ENCODE results near the gene TNF.

The TNF gene

GRCh38 chr6:31575335-31575901 lies at the start of gene TNF:
TNF (plus strand) TSS chr6:31575565; CDS start chr6:31575742, 177 bp downstream.
- peak; percentile 88 for DNase-seq

- DNase-seq, result no peak
These were observed 49.3 kb upstream of the TNF start for GRCh38 chr6:31525932-31526591.

- DNase-seq, result no peak
These were observed 47.0 kb upstream of the TNF start for GRCh38 chr6:31528307-31528777.

- DNase-seq, result no peak
These were observed 46.5 kb upstream of the TNF start, which contains the start of gene MCCD1 for GRCh38 chr6:31528821-31529328. MCCD1 (plus strand) TSS chr6:31528962; CDS start chr6:31529015, 53 bp downstream.

DNA sequence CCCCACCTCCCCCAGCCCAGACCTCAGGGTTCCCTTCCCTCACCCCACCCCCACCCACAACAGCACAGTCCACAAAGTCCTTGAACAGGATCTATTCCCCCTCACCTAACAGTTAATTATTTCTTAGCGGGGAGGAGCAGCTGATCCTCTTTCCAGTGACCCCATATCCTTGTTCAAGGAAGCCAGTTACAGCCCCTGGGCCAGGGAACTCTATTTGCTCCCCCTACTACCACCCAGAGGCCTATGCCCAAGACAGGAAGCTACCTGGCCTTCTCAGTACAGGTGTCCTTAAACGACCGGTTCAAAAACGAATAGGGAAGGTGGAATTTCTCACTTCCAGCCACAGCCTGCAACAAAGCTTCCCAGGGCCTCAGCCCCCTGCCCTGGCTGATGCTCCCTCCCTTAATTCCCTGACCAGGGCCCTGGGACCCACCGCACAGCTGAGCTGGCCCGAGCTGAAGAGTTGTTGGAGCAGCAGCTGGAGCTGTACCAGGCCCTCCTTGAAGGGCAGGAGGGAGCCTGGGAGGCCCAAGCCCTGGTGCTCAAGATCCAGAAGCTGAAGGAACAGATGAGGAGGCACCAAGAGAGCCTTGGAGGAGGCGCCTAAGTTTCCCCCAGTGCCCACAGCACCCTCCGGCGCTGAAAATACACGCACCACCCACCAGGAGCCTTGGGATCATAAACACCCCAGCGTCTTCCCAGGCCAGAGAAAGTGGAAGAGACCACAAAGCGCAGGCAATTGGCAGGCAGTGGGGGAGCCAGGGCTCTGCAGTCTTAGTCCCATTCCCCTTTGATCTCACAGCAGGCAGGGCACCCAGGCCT lies 45.8 kb upstream of the TNF start:
- no peak for DNase-seq

DNA sequence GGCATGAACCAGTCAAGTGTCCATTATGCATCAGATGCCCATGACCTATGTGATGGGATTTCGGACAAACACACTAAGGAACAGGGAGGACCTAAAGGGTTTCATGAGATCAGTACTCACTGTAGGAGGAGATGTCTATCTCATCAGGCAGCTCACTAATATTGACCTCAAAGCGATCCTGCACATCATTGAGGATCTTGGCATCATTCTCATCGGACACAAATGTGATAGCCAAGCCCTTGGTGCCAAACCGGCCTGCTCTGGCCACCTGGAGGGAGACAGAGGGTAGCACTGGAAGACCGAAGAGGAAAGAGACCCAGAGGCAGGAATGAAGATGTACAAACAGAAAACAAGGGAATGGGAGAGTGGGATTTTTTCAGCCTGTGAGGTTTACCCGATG lies 44.7 kb upstream of the TNF start:
- no peak for DNase-seq

DNA sequence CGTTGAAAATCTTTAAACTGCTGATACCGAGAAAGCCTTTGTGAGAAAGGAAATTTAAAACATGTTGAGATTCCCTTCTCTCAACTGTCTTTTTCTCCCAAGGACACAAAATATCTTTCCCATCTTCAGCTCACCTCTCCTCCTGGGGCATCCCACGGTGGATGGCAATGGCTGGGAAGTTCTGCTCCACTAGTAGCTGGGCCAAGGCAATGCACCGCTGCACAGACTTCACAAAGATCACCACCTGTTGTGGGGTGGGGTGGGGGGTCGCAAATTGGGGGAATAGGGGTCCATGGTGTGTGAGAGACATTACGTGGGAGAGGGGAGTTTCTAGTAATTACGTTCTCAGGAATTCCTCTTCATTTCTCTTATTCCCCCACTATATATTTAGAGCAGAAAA lies 44.2 kb upstream of the TNF start:
- DNase-seq, result no peak

- no peak for DNase-seq
These were observed 43.4 kb upstream of the TNF start for GRCh38 chr6:31531771-31532643.

GRCh38 chr6:31532644-31533454 lies 42.5 kb upstream of the TNF start:
- no peak for DNase-seq

DNA sequence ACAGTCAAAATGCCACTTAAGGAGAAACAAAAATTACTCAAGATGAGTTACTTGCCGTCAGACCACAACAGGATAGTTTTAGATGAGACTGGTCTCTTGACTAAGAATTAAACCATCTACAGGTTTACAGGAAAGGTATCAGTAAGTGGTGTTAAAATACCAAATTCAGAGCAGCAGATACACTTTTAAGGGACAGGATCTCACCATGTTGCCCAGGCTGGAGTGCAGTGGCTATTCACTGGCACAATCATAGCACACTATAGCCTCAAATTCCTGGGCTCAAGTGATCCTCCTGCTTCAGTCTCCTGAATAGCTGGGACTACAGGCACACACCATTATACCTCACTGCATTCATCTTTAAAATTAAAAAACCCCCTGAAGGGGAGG lies 41.9 kb upstream of the TNF start:
- no peak for DNase-seq

GRCh38 chr6:31534011-31534410 lies 41.4 kb upstream of the TNF start:
- DNase-seq, result no peak

GRCh38 chr6:31534521-31535040 lies 40.8 kb upstream of the TNF start:
- DNase-seq, result no peak

DNA sequence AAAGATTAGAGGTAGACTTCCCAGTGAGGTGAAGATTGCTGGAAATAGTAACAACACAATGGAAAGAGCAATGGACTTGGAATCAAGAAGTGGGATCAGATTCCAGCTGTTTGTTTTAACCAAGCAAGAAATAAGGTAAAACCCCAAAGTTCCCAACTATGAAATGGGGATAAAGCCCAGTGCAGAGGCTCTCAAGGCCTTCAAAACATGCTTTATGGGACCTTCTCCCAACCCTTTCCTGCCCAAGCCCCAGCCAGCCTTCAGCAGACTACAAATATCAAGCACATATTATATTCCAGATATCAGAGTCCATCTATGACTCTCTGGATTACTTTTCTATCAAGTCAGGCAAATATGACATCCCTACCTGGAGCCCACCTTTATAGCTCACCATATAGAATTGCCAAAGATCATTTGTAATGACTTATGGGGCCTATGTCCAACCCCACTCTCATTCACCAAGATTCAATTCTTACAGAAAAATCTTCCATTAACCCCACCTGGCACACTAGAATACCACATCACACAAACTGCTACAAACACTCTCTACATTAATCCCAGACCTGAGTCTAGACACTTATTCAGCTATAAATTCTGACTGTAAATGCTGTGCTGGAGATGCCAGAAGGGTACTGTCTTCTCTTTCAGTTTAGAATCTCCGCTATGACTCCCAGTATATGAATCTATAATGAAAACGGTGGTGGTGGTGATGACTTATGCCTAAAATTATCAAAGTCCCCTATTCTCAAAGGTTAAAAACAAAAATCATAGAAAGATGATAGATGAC lies 39.6 kb upstream of the TNF start:
- no peak for DNase-seq

DNA sequence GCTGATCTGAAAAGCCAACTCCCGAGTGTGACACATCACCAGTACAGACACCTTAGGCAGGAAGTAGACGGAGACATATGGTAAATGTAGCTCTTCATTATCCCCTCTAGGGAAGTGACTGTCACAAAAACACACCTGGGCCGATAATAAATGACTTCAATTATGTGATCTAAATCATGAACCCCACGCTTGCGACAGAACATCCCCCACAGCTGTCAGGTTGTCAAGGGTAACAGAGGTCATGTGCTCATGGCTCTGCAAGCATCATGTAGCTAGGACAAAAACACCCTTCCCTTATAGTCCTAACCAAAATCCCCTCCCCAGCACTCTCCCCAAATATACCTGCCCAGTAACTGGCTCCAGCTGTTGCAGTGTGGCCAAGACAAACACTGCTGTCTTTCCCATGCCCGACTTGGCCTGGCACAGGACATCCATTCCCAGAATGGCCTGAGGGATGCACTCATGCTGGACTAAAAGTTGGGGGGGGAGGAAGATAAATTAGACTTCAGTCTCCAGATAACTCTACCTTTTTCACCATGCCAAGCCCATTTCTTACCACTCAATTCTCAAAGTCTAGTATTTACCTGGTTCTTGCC lies 36.5 kb upstream of the TNF start:
- DNase-seq, result no peak

DNA sequence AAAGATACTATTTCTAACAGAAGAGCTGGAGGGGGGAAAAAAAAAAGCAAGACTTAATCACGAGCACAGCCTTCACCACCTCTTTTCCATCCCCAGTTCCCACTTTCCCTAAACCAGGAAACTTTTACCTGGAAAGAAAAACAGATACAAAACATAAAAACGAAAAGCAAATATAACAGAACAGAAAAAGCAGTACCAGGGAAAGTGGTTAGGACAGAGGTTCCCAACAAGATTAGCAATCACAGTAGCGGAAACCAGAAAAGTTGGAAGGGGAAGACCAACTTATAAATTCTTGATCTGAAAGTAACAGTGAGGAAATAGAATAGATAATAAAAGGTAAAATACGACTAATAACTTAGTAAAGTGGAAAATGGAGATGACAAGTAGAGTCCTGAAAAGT lies 34.7 kb upstream of the TNF start:
- DNase-seq, result no peak

DNA sequence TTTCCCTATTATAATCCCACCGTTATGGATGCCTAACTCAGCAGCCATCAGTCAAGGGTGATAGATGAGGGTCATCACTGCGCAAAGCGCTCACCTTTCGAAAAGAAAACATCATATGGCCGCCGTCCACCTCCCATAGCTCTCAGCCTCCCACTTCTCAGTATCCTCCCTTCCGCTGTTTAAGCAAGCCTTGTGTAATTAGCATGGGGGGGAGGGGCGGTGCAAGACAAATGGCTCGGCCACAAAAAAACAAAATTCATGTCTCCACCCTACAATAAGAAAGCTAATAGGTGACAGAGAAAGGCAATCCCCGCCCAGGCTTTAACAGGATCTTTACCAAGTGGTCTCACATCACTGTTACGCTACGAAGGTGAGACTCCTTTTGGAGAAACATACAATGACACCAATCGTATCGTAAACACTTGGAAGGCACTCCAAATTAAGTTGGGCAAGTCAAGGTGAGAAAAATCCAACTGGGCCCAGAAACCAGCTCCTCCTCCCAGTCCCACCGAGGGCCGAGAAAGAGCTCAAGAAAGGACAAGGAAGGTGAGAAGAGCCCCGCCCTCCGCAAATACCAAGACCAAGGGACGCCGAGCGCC lies 34.2 kb upstream of the TNF start:
- DNase-seq, result peak; percentile 65

DNA sequence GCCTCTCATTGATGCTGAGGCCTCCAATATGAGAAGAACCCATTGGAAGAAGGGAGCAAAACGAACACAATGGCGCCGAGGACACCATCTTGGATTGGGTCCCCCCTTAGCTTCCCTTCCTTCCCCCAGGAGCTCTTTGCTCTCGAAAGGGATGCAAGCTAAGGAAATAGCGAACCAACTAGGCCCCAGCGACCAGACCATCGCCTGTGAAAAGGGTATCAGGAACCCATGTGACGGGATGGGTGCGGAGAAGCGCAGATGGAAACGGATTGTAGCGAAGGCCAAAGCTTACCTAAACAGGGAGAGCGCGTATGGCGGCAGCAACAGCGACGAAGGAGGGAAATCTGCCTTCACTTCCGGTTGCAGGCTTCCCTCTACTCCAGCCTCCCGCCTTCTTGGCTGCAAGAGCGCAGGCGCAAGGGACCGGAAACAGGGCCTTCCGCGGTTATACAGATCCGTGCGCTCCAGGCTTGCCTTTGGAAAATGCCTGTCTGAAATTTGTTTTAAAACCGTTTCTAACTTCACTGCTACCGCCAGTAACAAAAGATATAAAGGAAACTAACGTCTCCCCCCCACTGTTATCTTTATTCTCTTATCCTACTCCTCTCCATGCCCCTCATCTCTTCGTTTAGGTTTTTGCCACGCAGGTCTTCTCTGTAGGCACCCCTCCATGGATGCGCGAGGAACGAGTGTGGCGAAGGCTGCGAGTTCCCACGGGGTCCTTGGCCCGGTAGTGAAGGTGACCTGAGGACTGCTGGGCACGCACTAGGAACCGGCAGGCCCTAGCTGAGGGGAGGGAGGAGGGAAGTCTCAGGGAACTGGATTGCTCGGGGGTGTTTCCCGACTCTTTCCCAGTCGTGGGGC lies 33.5 kb upstream of the TNF start, which contains the start of gene DDX39B:
DDX39B (minus strand) TSS at position 346 of the 864 bp plus-strand sequence. CDS start 1,471 bp downstream, outside the sequence.
- DNase-seq, result peak; percentile 94

GRCh38 chr6:31543639-31544038 lies 31.7 kb upstream of the TNF start:
- no peak for DNase-seq

GRCh38 chr6:31544676-31545075 lies 30.7 kb upstream of the TNF start:
- no peak for DNase-seq
